ENCODE data around the gene ZMYM4.
A peak's percentile ranks its signal among the peaks of the same experiment; 100 is the strongest.

The ZMYM4 gene

DNA sequence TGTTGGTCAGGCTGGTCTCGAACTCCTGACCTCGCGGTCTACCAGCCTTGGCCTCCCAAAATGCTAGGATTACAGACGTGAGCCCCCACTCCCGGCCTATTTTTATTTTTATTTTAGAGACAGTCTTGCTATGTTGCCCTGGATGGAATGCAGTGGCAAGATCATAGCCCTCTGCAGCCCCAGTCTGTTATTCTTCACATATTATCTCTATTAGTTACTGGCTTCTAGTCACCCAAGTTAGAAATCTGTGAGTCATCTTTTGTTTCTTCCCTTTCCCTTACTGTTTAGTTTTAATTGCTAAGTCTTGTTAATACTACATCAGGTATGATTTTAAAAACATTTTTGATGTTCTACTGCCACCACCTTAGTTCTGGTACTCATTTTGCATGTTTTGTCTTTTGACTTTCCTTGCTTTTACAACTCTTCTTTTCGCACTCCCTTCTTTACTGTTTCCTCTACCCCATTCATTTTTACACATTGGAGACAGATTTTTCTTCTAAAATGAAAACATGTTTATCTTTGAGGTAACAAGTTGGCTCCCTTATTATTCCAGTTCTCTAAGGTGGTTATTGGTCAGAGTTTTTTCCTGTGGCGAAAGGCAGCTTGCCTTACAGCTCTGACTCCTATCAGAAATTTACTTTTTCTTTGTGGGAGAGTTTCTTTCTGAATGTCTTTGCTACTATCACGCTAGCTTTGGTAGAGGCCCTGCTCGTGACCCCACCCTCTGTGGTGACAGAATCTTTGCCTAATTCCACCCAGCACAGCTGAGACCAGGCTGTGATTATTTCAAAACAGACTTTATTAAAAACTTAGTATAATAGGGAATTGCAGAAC, 19.5 kb downstream of the ZMYM4 start:
- DNase-seq (ENCODE audit: insufficient read length, low spot score) (no peak), FAIRE-seq (no peak)
- no peak for TF ChIP-seq POLR2AphosphoS5 (IDR thresholded peaks at IDR 0.05; ENCODE audit: low read depth, low read length)
- no peak for TF ChIP-seq TAF1 (IDR thresholded peaks at IDR 0.05; ENCODE audit: low read depth, low read length)
- no peak for TF ChIP-seq POLR2A (IDR thresholded peaks at IDR 0.05; ENCODE audit: low read depth, low read length)
- no peak for TF ChIP-seq PAX5 (IDR thresholded peaks at IDR 0.05; ENCODE audit: insufficient read depth, low read length, severe bottlenecking)

DNA sequence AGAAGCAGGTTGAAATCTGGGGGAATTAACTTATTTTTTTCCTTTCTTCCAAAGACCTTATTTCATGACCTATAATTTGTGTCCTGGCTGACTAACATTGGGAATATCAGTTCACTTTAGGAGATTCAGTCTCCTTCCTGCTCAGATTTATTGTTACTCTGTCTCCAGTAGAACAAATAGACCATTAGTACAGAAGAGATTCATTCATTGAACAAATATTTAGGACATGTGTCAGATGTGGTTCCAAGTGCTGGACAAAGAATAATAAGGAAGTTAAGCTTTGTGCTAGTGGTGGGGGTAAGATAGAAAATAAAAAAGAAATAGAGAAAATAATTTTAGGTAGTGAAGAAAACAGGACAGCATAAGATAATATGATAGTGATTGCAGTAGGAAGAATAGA, 20.3 kb downstream of the ZMYM4 start:
- DNase-seq (ENCODE audit: insufficient read length, low spot score), result no peak
- TF ChIP-seq POLR2AphosphoS5 (IDR thresholded peaks at IDR 0.05; ENCODE audit: low read depth, low read length) (no peak), SPI1 (IDR thresholded peaks at IDR 0.05; ENCODE audit: low read depth, low read length) (no peak), TAF1 (IDR thresholded peaks at IDR 0.05; ENCODE audit: low read depth, low read length) (no peak), POLR2A (IDR thresholded peaks at IDR 0.05; ENCODE audit: low read depth, low read length) (no peak), POU2F2 (IDR thresholded peaks at IDR 0.05; ENCODE audit: low read depth, low read length) (no peak), PAX5 (IDR thresholded peaks at IDR 0.05; ENCODE audit: insufficient read depth, low read length, severe bottlenecking) (no peak)
- no peak for FAIRE-seq

GRCh38 chr1:35290452-35290851, 21.9 kb downstream of the ZMYM4 start:
- DNase-seq (ENCODE audit: insufficient read length, low spot score), result no peak
- FAIRE-seq, result no peak
- TF ChIP-seq POLR2AphosphoS5 (IDR thresholded peaks at IDR 0.05; ENCODE audit: low read depth, low read length), result no peak

DNA sequence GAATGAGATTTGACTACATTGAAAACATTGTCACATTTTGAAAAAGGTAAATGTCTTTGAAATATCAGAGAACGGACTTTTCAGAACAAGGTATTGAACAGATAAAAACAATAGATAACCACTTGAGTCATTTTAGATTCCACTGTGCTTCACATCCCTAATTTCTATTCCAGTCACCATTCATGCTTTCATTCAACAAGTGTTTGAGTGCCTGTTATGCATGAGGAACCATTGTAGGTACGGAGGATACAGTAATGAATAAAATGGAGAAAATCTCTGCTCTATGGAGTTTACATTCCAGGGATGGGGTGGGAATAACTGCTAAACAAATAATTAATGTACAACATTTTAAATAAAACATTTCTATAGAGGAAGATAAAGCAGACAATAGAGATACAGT, 26.3 kb downstream of the ZMYM4 start:
- no peak for DNase-seq (ENCODE audit: insufficient read length, low spot score)
- no peak for TF ChIP-seq POU2F2 (IDR thresholded peaks at IDR 0.05; ENCODE audit: low read depth, low read length)
- TF ChIP-seq SPI1 (IDR thresholded peaks at IDR 0.05; ENCODE audit: low read depth, low read length), result no peak
- TF ChIP-seq TAF1 (IDR thresholded peaks at IDR 0.05; ENCODE audit: low read depth, low read length), result no peak
- TF ChIP-seq PAX5 (IDR thresholded peaks at IDR 0.05; ENCODE audit: insufficient read depth, low read length, severe bottlenecking), result no peak
- no peak for TF ChIP-seq POLR2A (IDR thresholded peaks at IDR 0.05; ENCODE audit: low read depth, low read length)
- no peak for TF ChIP-seq POLR2AphosphoS5 (IDR thresholded peaks at IDR 0.05; ENCODE audit: low read depth, low read length)
- no peak for FAIRE-seq

GRCh38 chr1:35297886-35298285, 29.4 kb downstream of the ZMYM4 start:
- TF ChIP-seq SPI1 (IDR thresholded peaks at IDR 0.05; ENCODE audit: low read depth, low read length) (no peak), POLR2AphosphoS5 (IDR thresholded peaks at IDR 0.05; ENCODE audit: low read depth, low read length) (no peak)
- DNase-seq (ENCODE audit: insufficient read length, low spot score), result no peak
- no peak for FAIRE-seq

DNA sequence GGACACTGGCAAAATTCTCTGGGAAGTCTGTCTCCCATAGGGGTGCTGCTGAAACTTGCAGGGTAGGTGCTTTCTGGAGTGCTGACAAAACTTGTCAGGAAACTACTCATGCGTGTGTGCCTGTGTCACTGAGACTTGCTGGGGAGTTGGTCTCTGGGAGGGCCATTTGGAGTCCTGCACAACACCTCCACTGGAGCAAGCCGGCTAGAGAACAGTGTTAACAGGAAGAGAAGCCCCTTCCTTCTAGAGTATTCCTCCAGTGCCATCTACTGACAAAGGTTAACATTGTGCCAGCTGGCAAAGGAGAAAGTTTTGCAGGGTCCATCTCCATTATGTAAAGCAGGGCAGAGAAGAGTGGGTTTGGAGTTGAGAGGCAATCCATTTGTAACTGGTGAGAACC, 30.0 kb downstream of the ZMYM4 start:
- TF ChIP-seq PAX5 (IDR thresholded peaks at IDR 0.05; ENCODE audit: insufficient read depth, low read length, severe bottlenecking) (peak; percentile 66), SPI1 (IDR thresholded peaks at IDR 0.05; ENCODE audit: low read depth, low read length) (no peak)
- FAIRE-seq, result peak; percentile 65

DNA sequence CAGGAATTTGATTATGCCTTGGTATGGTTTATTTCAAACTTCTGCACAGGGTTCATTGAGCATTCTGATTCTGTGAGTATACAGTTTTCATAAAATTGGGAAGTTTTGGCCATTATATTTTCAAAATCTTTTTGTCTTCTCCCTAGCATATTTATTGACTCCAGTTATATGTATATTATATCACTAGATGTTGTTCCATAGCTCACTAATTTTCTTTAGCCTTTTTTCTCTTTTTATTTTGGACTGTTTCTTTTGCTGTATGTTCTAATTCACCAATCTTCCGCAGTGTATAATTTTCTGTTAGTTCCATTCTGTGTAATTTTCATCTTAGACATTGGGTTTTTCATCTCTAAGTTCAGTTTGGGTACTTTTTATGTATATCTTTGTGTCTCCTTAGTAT, 31.9 kb downstream of the ZMYM4 start:
- no peak for FAIRE-seq
- DNase-seq (ENCODE audit: insufficient read length, low spot score), result no peak
- no peak for TF ChIP-seq PAX5 (IDR thresholded peaks at IDR 0.05; ENCODE audit: insufficient read depth, low read length, severe bottlenecking)
- TF ChIP-seq TAF1 (IDR thresholded peaks at IDR 0.05; ENCODE audit: low read depth, low read length), result no peak
- TF ChIP-seq POLR2AphosphoS5 (IDR thresholded peaks at IDR 0.05; ENCODE audit: low read depth, low read length), result no peak
- no peak for TF ChIP-seq POU2F2 (IDR thresholded peaks at IDR 0.05; ENCODE audit: low read depth, low read length)
- TF ChIP-seq POLR2A (IDR thresholded peaks at IDR 0.05; ENCODE audit: low read depth, low read length), result no peak
- TF ChIP-seq SPI1 (IDR thresholded peaks at IDR 0.05; ENCODE audit: low read depth, low read length), result no peak

More for the DNA sequence above, 30.0 kb downstream of the ZMYM4 start:
- DNase-seq (ENCODE audit: insufficient read length, low spot score), result peak; percentile 27

DNA sequence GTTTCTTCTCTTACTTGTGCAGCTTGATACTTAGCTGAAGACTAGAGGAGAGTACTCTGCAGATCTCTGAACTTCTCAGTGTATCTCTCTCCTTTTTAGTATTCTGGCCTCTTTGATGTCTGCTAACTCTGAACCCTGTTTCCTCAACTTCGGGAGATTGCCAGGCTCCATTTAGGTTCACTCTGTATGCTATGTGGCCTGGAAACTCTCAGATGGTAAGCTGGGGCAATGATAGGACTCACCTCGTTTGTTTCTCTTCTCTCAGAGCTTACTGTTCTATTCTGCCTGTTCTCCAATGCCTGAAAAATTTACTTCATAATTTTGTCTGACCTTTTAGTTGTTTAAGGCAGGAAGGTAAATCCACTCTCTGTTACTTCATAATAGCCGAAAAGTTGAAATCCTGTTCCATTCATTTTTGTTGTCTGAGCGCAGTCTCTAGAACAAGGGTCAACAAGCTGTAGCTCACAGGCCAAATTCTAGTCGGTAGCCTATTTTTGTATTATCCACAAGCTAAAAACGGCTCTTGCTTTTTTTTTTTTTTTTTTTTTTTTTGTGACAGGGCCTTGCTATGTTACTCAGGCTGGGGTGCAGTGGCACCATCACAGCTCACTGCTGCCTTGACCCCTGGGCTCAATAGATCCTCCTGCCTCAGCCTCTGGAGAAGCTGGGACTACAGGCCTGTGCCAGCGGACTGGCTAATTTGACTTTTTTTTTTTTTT, 33.3 kb downstream of the ZMYM4 start:
- no peak for TF ChIP-seq POU2F2 (IDR thresholded peaks at IDR 0.05; ENCODE audit: low read depth, low read length)
- TF ChIP-seq POLR2A (IDR thresholded peaks at IDR 0.05; ENCODE audit: low read depth, low read length), result no peak
- TF ChIP-seq POLR2AphosphoS5 (IDR thresholded peaks at IDR 0.05; ENCODE audit: low read depth, low read length), result no peak
- TF ChIP-seq PAX5 (IDR thresholded peaks at IDR 0.05; ENCODE audit: insufficient read depth, low read length, severe bottlenecking), result no peak
- FAIRE-seq, result no peak
- no peak for DNase-seq (ENCODE audit: insufficient read length, low spot score)

DNA sequence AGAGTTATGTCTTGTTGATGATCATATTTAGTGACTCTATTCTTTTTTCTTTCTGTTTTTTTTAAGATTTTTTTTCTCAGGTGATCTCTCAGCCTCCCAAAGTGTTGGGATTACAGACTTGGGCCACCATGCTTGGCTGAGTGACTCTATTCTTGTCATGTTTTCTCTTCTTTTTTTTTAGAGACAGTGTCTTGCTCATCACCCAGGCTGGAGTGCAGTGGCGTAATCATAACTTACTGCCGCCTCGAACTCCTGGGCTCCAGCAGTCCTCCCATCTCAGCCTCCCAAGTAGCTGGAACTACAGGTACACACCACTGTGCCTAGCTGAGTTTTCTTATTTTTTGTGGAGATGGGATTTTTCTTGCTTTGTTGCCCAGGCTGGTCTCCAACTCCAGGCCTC, 36.9 kb downstream of the ZMYM4 start:
- TF ChIP-seq POU2F2 (IDR thresholded peaks at IDR 0.05; ENCODE audit: low read depth, low read length), result no peak
- no peak for TF ChIP-seq SPI1 (IDR thresholded peaks at IDR 0.05; ENCODE audit: low read depth, low read length)
- no peak for TF ChIP-seq POLR2AphosphoS5 (IDR thresholded peaks at IDR 0.05; ENCODE audit: low read depth, low read length)
- no peak for TF ChIP-seq POLR2A (IDR thresholded peaks at IDR 0.05; ENCODE audit: low read depth, low read length)
- TF ChIP-seq PAX5 (IDR thresholded peaks at IDR 0.05; ENCODE audit: insufficient read depth, low read length, severe bottlenecking), result no peak
- TF ChIP-seq TAF1 (IDR thresholded peaks at IDR 0.05; ENCODE audit: low read depth, low read length), result no peak
- DNase-seq (ENCODE audit: insufficient read length, low spot score), result no peak
- no peak for FAIRE-seq

DNA sequence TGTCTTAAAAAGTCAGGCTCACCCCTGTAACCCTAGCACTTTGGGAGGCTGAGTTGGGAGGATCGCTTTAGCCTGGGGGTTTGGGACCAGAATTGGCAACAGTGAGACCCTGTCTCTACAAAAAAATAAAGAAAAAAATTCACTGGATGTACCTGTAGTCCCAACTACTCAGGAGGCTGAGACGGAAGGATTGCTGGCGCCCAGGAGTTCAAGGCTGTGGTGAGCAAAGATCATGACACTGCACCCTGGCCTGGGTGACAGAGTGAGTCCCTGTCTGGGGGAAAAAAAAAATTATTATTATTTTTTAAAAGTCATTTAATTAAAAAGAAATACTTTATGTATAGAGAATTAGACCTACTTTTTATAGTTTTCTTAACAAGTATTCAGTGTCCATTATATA, 47.1 kb downstream of the ZMYM4 start:
- FAIRE-seq, result no peak
- TF ChIP-seq PAX5 (IDR thresholded peaks at IDR 0.05; ENCODE audit: insufficient read depth, low read length, severe bottlenecking) (no peak), POLR2AphosphoS5 (IDR thresholded peaks at IDR 0.05; ENCODE audit: low read depth, low read length) (no peak), POLR2A (IDR thresholded peaks at IDR 0.05; ENCODE audit: low read depth, low read length) (no peak), POU2F2 (IDR thresholded peaks at IDR 0.05; ENCODE audit: low read depth, low read length) (no peak), SPI1 (IDR thresholded peaks at IDR 0.05; ENCODE audit: low read depth, low read length) (no peak), TAF1 (IDR thresholded peaks at IDR 0.05; ENCODE audit: low read depth, low read length) (no peak)
- no peak for DNase-seq (ENCODE audit: insufficient read length, low spot score)

Measured in GM12891 (cell line).